IPS-NIHi7 (cell line): ENCODE results near the gene APOC3.

Experiments used
- DNase-seq: peaks from one replicate; pipeline ENCODE4 v3.0.0; 2012; ENCODE audit warnings: mixed read lengths; ENCODE audit errors: extremely low spot score

The APOC3 gene

GRCh38 chr11:116804001-116804400 is 25.7 kb upstream of the APOC3 start:
- DNase-seq, result no peak

DNA sequence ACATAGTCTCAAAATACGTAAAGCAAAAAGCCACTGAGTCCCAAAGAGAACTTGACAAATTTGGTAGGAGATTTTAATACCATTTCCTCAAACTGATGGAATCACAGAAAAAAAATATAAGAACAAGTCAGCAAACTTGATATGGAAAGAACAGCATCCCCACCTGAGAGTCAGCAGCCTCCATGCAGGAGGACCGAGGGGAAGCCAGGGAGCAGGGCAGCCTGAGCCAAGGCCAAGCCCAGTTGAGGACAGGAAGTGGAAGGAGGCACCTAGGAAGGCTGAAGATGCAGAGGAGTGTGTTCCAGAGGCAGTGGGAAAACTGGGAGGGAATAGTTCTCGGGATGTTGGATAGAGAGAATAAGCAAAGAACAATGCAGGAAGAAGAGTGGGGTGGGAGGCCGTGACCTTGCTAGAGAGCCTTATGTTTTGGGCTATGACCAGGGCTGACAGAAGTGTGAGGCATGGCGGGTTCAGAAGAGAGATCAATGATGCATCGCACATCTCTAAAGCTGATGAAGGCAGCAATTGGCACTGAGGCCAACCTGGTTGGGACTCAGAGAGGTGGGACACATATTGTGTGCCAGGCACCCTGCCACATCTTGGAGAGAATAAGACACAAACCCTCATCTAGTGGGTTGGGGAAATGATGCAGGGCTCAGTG is 22.0 kb upstream of the APOC3 start:
- DNase-seq, result no peak

- no peak for DNase-seq
Measured at GRCh38 chr11:116808262-116809175, 21.2 kb upstream of the APOC3 start.

DNA sequence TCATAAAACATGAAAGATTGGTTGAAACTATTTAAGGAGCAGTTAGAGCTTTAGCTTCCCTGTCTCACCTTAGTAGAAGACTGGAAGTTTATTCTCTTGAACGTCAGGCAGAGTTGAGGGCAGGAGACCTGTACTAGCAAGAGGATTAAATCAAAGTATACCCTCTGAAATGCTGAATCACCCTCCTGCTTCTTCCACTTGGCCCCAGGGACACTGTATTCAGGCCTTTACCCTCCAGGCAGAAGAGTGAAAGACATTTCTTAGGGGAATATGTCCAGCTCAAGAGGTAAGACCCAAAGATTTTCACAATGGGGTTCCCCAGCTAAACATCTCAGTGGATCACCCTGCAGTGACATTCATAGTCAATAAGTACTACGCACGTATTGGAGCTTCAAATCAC is 18.5 kb upstream of the APOC3 start:
- no peak for DNase-seq

DNA sequence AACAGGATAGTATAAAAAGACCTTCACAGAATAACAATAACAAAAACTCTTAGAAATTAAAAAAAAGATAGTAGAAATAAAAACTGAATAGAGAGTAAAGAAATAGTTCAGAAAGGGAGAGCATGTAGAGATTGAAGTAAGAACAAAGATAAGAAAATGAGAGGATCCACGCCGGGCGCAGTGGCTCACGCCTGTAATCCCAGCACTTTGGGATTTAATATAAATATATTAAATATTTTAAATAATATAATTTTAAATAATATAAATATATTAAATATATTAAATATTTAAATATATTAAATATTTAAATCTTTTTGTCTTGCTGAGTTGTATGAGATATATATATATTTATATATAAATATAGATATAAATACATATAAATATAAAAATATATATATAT is 17.6 kb upstream of the APOC3 start:
- DNase-seq, result no peak

GRCh38 chr11:116813170-116813569 is 16.5 kb upstream of the APOC3 start:
- no peak for DNase-seq

DNA sequence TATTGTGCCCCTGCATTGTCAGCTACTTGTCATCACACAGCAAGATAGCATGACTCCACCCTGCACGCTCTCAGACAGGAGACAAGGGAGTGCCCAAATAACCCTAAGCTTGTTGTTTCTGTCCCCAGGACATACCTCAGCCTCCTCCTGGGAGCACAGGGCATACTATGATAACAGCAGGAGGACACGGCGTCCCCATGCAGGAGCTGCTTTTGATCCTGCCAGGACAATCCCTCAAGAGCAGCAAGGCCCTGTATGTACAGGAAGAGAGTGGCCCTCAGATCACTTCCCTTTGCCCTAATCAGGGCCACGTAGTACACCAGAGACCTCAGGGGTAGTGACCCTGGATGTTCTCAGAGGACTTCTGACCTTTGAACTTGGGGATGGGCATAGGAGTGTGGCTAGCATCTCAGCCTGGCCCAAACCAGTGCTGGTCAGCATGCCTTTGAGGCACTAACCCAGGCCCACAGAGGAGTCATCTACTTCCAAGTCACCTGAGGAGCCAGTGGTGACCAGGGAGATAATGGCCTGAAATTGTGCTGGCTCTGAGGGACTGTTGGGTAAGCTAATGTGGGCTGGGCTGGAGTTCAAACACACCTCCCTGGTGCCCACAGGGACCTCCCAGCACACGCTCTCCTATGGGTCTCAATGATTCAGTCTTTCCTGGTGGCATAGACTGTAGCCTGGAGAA is 15.8 kb upstream of the APOC3 start:
- no peak for DNase-seq

- DNase-seq, result no peak
Measured at GRCh38 chr11:116814502-116814901, 15.2 kb upstream of the APOC3 start.

DNA sequence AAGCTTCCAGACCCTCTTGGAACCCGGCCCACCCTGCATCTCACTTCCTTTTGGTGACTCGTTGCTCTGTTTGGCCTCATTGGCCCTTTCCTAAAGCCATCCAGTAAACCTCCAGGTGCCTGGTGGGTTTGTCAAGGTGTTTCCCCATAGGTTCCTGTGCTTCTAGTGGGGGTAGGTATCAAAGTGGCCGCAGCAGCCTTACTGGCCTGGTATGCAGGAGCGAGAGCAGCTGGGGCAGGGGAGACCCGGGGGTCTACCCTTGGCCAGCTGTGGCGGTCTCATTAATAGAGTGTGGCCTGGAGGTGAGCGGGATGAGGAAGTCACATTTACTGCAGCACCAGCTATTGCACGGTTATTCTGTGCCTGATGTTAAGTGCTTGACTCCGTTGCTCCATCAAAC is 10.7 kb upstream of the APOC3 start:
- no peak for DNase-seq

DNA sequence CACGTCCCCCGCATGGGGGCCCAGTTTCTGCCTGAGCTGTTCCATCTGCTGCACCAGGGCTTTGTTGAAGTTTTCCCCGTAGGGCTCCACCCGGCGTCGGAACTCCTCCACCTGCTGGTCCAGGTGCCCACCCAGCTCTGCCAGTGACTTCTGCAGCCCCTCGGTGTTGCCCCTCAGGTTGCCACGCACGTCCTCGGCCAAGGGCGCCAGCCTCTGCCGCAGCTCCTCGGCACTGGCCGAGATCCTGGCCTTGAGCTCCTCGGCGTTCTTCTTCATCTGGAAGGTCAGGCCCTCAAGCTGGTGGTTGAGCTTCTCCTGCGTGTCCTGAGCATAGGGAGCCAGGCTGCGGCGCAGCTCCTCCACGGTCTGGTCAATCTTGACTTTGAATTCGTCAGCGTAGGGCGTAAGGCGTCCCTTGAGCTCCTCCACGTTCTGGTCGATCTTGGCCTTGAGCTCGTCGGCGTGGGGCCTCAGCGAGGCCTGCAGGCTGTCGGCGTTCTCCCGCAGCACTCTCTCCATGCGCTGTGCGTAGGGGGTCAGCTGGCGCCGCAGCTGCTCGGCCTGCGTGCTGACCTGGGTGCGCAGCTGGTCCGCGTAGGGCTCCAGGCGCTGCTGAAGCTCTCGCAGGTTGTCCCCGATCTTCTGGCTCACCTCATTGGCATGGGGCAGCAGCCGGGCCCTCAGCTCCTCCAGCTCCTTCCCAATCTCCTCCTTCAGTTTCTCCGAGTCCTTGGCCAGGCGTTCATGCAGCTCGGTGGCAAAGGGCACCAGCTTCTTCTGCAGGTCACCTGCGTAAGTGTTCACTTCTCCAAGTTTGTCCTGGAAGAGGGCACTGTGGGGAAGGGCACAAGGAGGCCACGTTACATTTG is 8.4 kb upstream of the APOC3 start:
- no peak for DNase-seq

- no peak for DNase-seq
Measured at GRCh38 chr11:116822575-116822974, 7.1 kb upstream of the APOC3 start.

GRCh38 chr11:116823031-116823843 is 6.5 kb upstream of the APOC3 start, which contains the start of gene APOA4:
Gene APOA4, minus strand, starts transcription at chr11:116823304. Its CDS starts 113 bp downstream, at chr11:116823191.
- DNase-seq, result no peak

GRCh38 chr11:116825434-116825833 is 4.3 kb upstream of the APOC3 start:
- no peak for DNase-seq

GRCh38 chr11:116825854-116826750 is 3.6 kb upstream of the APOC3 start:
- DNase-seq, result no peak

GRCh38 chr11:116826751-116827431 is 2.8 kb upstream of the APOC3 start:
- DNase-seq, result no peak

- no peak for DNase-seq
Measured at GRCh38 chr11:116827461-116827860, 2.2 kb upstream of the APOC3 start.

DNA sequence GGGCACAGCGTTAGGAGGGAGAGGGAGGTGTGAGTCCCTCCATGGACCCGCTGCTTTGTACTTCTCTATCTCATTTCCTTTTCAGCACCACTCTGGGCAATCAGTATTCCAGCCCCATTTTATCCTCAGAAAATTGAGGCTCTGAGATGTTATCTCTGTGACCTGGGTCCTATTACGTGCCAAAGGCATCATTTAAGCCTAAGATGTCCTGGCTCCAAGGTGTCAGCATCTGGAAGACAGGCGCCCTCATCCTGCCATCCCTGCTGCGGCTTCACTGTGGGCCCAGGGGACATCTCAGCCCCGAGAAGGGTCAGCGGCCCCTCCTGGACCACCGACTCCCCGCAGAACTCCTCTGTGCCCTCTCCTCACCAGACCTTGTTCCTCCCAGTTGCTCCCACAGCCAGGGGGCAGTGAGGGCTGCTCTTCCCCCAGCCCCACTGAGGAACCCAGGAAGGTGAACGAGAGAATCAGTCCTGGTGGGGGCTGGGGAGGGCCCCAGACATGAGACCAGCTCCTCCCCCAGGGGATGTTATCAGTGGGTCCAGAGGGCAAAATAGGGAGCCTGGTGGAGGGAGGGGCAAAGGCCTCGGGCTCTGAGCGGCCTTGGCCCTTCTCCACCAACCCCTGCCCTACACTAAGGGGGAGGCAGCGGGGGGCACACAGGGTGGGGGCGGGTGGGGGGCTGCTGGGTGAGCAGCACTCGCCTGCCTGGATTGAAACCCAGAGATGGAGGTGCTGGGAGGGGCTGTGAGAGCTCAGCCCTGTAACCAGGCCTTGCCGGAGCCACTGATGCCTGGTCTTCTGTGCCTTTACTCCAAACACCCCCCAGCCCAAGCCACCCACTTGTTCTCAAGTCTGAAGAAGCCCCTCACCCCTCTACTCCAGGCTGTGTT is 829 bp upstream of the APOC3 start:
- DNase-seq, result no peak
